GM18507 (cell line): Measurements from ENCODE around the gene RGS7.
"Not testable (repeated sequence)": the region's sequence is repeated elsewhere in the genome, so short reads cannot be mapped to it uniquely, and the experiment has no call there.

Source experiments
- DNase-seq: peaks from one replicate; pipeline ENCODE4 v3.0.0; 2011; ENCODE audit warnings: low read depth; ENCODE audit not compliant: insufficient read length; ENCODE audit errors: extremely low spot score
- FAIRE-seq: peaks from 2 replicates; lab custom pipeline; 2011; peaks lifted over from hg19 to GRCh38; lab: Jason Lieb, UNC

The RGS7 gene

DNA sequence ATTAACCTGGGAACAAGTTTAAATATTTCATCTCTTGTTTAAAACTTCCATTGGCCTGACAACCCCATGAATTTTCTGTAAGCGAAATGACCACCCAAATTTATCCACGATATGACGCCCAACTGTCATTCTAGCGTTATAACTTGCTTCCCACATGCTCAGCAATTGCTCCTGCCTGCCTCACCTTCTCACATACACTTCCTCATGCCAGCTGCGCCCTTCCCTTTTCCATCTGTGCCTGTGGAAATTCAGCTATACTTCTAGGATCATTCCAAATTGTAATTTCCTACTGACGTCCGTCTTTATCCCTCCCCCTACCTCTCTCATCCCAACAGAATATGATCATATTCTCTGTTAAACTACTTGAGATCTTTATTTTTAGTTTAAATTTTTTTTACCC lies 248.0 kb downstream of the RGS7 start:
- FAIRE-seq, result no peak
- DNase-seq, result no peak

GRCh38 chr1:241105147-241105546 lies 251.9 kb downstream of the RGS7 start:
- FAIRE-seq (no peak), DNase-seq (no peak)

GRCh38 chr1:241102664-241103063 lies 254.3 kb downstream of the RGS7 start:
- FAIRE-seq (no peak), DNase-seq (no peak)

GRCh38 chr1:241101622-241102021 lies 255.4 kb downstream of the RGS7 start:
- no peak for FAIRE-seq
- DNase-seq, result no peak

GRCh38 chr1:241097479-241097878 lies 259.5 kb downstream of the RGS7 start:
- DNase-seq (no peak), FAIRE-seq (no peak)

DNA sequence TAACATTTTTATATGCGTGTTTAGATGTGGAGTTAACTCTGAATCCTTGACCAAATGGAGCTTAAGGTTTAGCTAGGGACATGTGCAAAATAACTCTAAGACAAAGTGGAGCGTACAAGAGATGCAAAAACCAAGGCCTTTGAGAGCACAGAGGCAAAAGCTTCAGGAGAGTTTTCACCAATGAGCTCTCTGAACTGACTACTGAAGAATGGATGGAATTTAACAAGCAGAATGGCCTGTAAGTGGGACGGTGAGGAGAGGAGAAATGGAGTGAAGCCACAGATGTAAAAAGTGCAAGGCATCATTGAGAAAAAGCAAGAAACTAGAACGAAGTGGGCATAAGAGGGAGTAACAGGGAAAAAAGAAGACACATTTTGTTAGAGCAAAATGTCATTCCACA lies 260.0 kb downstream of the RGS7 start:
- DNase-seq, result no peak
- FAIRE-seq, result no peak

- no peak for FAIRE-seq
- no peak for DNase-seq
Observed at GRCh38 chr1:241095847-241096246, 261.2 kb downstream of the RGS7 start.

- FAIRE-seq, result no peak
- no peak for DNase-seq
Observed at GRCh38 chr1:241090798-241091197, 266.2 kb downstream of the RGS7 start.

GRCh38 chr1:241089066-241089465 lies 267.9 kb downstream of the RGS7 start:
- not testable (repeated sequence) for FAIRE-seq, DNase-seq

GRCh38 chr1:241088075-241088474 lies 268.9 kb downstream of the RGS7 start:
- not testable (repeated sequence) for FAIRE-seq, DNase-seq

DNA sequence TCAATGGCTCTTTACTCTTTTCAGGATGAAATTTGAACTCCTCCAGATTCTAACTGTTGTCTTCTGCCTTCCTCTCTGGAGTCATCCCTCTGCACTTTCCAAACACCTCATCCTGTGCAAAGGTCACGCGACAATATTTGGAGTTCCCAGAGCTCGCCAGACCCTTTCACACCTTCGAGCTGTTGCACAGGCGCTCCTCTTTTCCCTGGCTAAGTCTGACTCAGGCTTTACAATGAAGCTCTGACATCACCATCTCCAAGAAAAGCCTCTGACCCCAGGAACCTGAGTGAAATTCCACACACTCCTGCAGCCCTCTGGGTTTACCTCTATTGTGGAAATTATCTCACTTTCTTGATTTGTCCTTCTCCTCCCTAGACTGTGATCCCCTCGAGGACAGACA lies 270.3 kb downstream of the RGS7 start:
- FAIRE-seq (no peak), DNase-seq (no peak)

GRCh38 chr1:241083285-241083684 lies 273.7 kb downstream of the RGS7 start:
- DNase-seq (no peak), FAIRE-seq (no peak)

GRCh38 chr1:241081473-241081872 lies 275.5 kb downstream of the RGS7 start:
- FAIRE-seq (no peak), DNase-seq (no peak)

- DNase-seq (no peak), FAIRE-seq (no peak)
Observed at GRCh38 chr1:241079459-241079858, 277.5 kb downstream of the RGS7 start.

GRCh38 chr1:241079047-241079446 lies 278.0 kb downstream of the RGS7 start:
- FAIRE-seq (no peak), DNase-seq (no peak)

GRCh38 chr1:241077386-241078147 lies 279.4 kb downstream of the RGS7 start:
- FAIRE-seq, result no peak
- DNase-seq, result no peak

DNA sequence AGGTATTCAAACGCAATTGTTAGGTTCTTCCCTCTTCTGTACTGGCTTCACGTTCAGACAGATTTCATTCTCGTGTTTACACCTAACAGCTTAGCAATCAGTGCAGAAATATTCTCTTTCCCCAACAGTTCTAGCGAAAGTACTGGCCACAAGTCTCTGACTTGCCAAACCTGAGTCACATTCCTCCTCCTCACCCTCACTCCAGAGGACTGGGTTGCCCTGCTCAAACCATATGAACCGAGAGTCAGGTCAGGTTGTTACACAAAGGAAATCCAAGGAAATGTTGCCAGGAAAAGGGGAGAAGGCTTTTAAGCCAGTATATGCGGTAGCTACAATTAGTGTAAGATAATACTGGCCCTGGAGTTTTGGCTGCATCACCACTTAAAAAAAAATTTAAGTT lies 282.5 kb downstream of the RGS7 start:
- FAIRE-seq, result no peak
- no peak for DNase-seq

DNA sequence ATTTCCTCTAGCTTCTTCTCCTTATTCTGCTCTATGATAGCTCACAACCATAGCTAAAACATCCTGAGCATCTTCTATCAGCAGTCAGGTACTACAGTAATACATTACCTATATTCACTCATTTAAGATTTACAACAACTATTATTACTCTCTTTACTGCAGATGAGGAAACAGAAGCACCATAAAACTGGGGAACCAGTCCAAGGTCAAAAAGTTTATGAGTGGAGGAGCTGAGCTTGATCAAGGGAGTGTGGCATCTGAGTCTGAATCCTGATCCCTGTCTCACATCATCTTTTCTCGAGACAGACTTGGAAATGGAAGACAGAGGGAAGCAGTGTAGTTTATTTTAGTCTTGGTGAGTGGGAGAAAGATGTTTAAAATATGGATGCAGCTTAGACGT lies 288.6 kb downstream of the RGS7 start:
- FAIRE-seq (no peak), DNase-seq (no peak)

DNA sequence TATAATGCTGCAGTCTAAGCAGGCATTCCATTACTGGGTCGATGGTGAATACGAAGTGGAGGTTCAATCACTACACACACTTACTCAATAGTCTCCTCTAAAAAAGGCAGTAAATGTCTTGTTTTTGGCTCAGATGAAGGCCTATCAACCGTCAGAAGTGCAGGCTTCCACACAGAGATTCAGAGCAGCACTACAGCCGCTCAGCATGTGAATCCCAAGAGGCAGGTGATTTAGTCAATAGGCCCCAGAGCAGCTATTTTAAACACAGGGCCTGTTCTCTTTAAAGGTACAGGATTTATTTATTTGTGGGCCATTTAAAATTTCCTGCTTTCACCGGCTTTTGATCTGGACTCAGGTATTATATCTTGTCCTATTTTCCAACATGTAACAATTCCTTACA lies 293.7 kb downstream of the RGS7 start:
- DNase-seq (no peak), FAIRE-seq (no peak)

DNA sequence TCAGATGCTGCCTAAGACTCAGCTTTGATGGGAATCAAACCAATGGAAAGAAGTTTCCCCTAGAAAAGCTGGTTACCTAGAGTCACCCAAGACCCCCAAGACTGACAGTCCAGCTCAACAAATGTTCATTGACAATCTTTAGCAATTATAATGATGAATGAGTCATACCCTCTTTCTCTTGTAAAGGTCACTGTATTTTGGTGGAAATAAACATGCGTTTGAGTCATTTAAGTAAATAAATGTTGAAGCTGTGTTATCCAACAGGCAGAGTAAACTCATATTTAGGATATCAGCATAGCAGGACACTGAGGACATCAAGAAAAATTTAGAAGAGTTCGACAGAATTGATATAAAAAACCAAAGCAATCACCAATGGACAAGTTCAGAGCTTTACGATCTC lies 295.9 kb downstream of the RGS7 start:
- FAIRE-seq (no peak), DNase-seq (no peak)

DNA sequence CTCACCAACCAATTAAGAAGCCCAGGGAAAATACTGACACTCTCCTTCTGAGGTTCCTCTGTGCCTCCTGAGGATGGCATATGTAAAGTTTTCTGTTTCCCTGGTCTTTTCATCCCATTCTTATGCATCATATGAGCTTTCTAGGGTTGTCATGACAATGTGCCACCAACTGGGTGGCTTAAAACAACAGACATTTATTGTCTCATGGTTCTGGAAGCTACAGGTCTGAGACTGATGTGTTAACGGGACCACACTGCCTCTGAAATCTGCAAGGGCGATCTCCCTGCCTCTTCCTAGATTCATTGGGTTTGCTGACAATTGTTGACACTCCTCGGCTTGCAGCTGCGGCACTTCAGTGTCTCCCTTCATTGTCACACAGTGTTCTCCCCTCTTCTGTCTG lies 308.4 kb downstream of the RGS7 start:
- FAIRE-seq, result no peak
- DNase-seq, result no peak

DNA sequence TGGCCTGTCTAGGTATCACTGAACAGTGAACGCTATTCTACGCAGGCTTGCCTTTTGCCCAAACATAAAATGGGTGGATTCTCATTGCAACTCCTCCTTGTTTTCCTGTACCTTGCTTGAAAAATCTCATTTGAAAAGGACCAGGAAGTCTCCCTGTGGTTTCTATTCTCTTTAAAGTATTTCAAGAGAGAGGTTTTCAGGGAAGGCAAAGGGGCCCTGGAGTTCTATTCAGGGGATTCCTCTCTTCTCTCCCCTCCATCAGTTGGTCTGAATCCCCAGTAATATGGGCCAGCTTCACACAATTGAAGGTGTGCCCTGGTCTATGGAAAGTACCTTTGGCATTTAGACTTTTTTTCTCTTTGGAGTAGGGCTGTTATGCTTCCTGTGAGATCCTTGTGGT lies 311.3 kb downstream of the RGS7 start:
- FAIRE-seq (no peak), DNase-seq (no peak)
